Activated effector memory CD4-positive, alpha-beta T cell treated with Interleukin-2 at 50 U/mL for 16 hours (primary cell): Measurements from ENCODE around the gene NEK6.

Experiments used
- DNase-seq: peaks from one replicate; pipeline ENCODE4 v3.0.0-alpha.2; 2020

Gene NEK6

DNA sequence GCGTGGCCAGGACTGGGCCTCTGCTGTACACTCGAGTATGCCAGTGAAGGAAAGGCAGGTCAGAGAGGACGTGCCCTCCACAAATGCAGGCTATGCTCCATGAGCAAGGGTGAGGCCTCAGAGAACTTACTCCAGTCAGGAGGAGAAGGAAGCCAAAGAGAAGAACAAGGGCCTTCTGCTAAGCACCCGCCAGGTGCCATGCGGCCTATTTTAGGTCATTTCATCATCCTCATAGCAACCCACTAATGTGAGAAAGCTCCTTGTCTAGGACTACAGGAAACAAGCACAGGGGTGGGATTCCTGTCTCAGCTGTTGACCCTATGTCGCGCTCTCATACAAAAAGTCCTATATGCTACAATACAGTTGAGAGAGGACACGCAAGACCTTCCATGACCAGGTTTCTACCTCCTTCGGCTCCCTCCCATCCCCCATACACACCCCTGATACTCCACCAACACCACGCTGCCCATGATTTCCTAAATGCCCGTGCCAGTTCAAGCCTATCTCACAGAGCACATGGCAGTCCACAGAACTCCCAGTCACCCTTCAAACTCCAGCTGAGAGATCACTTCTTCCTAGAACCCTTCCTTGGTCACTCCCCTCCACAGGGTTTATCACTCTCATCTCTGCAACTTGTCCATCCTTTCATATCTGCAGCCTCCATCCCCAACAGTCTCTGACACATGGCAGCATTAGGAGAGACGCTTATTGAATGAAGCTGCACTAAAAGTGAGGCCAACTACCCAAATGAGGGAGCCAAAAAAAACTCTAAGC is 130.7 kb downstream of the NEK6 start:
- DNase-seq = no peak

DNA sequence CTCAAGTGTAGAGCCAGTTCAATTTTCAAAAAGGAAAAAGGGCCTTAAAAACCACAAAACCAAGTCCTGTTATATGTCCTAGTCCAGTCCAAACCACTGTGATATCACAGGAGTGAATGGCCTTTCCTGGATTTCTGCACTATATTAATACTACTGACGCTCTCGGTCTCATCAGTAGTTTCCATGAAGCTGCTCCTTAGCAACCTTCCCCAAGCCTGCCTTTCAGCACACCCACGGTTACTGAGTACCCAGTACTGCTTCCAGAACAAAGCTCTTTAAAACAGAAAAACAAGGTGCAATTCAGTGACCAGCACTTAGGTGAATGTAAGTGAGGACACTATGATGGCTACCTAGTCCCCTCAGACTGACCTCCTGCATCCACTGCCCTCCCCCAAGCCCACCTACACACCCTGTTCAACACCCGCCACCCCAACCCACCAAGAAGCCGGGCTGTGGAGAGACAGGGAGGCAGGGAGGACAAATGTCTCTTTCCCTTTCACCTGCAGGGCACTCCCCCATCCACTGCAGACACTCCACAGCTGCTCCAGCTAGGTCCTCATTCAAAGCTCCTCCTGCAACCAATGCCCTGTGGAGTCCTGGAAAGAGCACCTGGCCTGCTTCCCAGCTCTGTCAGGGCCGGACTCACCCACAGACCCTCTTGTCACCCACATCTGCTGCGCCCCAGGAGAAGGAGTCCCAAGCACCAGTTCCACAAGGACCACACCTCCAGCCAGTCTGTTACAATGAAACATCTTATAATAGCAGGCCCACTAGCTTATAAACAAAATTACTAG is 131.6 kb downstream of the NEK6 start:
- DNase-seq = no peak

DNA sequence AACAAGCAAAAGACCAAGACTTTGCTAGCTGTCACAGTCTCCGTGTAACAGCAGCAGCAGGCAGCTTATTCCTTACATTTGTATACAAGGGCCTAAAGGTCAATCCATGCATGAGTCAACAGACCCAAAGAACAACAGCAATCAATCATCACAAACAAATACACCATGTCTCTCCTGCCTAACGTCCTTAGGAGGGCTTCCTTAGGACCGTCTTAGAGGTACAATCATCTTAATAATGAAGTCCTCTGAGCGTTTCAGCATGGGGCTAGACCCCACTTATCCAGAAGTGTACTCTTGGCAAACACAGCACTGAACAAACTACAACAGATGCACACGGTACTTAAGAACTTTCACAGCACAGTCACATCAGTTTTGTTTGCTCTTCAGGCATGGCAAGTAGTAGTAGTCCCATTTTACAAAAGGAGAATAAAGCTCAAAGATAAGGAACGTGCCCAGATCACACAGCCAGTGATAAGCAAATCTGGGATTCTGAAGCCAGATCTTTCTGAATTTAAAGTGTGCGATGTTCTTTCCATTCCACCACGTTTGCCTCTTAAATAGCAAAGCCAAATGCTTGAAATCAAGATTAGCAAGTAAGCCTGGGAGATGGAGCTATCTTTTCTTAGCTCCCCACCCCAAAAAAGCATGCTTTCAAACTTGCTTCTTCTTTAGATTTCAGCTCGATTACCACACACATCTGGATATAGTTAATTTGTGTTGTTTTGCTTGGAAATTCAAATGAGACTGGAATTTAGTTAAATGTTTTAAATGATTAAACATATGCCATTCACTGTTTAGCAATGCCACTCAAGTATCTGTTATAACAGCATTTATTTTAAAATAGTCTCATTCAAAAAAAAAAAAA is 133.3 kb downstream of the NEK6 start:
- DNase-seq = no peak

DNA sequence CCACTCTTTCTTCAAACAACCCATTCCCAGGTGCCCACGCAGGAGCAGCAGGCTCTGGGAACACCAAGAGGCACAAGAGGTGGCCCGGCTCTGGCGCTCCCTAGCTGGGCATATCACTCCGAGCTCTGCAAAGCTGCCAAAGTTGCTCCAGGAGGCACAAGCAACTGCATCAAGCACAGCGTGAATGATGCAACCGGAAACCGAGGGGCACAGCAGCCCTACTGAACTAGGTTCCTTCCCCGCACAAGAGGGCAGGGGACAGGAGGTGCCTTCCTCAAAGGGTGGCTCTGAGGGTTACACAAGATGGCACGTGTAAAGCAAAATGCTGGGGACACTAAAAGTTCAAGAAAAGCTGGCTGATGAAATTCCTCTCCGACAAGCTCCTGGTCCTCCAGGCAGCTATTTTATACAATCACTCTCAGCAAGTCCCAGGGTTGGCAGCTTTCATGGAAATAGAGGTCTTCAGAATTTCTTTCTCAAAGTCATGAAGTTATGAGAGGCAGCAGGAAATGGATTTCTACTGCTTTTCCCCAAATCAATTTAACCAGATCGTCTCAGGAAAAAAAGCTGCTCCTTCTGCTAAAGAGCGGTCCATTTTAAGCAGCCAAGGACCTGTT is 134.6 kb downstream of the NEK6 start:
- no peak for DNase-seq

DNA sequence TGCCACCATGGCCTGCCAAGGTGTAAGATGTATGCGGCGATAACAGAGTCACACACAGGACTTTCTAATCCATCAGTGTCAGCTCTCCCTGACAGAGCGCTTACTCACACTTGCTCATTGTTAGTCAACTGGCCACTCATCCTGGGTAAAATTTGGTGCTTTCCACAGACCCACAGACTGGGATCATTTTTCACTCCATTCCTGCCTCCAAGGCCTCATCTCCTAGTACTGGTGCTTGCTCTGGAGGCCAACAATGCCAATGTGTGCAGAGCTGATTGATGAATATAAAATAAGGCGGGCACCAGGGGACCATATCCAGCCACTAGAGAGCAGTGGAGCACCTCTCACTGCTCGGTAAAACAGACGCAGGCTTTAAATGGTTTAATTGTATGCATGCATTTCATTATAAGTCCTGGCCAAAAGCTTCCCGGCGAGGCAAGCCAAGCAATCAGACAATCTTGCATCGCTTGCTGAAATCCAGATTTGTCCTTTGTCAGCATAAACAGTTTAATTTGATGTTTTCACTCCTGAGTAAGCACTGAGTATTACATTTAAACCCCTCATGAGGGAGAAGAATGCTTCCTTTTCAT is 135.2 kb downstream of the NEK6 start:
- DNase-seq = no peak

DNA sequence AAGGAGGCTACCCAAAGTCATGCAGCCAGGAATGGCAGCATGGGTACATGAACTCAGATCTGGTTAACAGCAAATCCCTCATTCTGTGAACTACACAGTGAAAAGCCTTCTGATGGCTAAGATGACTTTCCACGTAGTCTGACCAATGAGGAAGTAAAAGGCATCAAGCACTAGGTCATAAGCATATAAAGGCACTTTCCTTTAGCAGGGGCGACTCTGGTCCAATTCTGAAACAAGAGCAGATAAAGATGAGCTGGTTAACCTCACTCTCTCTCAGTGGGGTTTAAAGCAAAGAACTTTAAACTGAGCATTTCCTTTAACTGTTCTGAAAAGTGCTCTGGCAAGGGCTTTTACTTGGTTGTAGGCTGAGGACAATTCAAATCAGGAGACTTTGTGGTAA is 136.4 kb downstream of the NEK6 start:
- no peak for DNase-seq

DNA sequence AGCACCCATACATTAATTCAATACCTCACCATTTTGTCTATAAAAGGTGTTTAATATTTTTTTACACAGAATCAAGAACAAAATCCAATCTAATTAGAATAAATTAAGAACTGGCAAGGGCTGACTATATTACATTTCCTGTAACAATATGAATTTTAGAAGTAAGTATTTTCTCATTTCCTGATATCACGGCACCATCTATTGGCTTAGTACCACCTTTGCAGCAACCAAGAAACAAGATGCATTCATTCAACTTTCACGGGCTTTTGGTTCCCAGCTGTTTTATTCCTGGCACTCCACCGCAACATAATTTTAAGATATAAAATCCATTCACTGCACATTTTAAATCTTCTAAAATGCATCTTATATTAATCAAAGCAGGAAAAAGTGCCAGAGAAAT is 136.8 kb downstream of the NEK6 start:
- DNase-seq = no peak

DNA sequence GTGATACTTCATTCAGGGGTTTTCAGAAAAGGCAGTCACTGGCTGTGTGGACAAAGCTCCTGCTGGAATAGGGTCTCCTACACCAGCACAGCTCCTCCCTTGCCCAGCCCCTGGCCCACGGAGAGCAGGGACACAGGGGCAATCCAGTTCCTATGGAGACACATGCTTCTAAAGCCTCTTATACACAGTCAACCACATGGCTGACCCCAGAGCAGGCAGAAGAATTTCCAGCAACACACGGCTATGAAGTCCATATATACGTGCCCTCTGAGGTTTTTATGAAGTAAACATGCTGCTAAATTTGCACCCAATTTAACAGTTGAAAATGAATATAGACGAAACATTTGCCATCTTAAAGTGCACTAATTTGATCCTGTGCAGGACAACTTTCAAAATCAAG is 138.1 kb downstream of the NEK6 start:
- DNase-seq = no peak

DNA sequence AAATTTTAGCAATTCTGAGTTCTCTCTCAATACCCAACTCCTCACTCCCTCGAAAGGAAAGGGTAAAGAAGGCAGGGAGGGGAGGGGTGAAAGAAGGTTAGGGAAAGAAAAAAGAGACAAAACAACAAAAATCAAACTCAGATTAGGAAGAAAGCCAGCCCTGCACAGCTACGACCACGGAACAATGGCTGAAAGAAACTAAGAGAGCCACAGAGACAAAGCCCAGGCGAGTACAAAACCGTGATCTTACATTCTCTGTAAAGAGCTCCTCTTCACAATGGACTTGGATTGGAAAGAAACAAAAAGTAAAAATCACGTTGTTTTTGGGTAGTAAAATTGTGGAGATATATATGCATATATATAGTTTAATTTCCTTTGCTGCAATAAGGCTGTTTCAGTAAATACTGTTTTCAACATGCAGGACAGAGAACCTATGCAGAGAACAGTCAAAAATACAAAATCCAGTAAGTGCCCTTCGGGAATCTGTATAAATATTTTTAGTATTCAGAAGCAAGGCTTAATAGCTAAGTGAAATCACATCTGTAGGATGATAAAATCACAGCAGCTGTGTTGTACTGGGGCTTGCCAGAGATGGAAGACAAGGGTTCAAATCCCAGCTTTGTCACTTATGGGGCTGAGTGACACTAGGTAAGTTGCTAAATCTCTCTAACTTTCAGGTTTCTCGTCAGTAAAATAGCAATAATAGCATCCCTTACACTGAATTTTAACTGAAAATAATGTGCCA is 140.6 kb downstream of the NEK6 start:
- DNase-seq = no peak

DNA sequence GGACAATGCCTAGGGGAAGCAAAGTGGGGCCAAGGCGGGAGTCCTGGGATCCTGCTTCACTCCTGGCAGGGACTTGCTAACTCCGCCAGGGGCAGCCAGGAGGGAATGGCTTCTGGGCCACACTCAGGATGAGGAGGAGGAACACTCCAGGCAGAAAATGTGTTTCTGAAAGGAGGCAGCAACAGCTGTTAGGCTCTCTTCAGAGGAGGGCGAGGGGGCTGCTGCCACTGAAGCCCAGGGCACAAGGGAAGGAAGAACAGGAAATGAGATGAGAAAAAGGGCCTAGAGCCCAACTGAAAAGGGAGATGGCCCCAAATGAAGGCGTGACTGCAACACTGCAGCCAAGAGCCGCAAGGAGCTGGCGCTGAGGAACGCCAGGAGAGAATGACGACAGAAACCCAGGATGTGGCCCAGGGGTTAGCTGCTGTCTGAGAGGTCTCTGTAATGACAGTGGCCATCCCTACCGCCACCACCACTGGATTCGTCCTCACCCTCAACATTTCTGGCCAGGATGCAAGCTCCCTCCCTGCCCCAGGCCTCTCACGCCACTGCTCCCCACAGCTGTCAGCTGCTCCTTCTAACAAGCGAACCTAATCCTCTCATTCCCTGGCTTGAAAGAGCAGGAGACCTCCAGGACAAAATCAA is 141.7 kb downstream of the NEK6 start:
- DNase-seq = no peak

DNA sequence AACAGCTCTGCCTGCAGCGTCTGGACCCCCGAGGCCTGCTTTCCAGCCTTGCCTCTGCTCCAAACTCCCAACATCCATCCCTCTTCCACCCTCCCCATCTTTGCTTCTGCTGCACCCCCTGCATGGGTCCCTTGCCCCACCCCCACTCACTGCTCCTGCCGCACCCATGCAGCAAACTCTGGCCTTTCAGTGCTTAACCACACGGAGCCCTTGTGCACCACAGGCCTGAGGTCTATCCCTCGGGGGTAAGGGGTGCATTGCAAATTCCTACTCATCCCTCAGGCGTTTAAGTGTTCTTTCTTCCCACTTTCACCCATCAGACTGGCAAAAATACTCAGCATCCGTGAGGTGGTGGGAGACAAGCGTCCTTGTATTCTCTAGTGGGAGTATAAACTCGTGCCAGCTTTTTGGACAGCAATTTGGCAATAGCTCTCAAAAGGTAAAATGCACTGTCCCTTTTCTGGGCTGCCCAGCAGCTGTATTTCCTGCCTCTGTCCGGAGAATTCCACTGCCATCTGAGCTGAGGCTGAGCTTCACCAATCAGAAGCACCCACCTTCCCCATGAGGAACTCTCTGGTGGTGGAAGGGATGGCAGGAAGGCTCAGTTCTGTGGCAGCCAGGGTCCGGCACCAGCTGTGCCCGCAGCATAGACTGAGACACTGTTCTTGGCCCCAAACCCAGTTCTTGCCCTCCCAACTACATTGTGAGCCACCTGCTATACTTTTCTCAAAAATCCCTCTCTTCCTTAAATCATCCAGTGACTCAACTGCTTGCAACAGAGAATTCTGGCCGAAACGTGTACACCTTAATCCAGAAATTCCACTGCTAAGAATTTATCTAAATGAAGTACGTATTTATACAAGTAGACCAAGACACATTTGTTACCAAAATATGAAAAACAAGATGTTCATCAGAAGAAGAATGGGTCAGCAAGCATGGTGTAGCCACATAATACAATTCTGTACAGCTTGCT is 142.5 kb downstream of the NEK6 start:
- DNase-seq = no peak
